ENCODE data around the gene FOXP1. TPM values are rescaled to one million over a fixed set of nuclear protein-coding genes. Genes with fewer than 3 reads are reported as not detected.

FOXP1 gene
- 22.4 and 24.7 TPM in 2 replicates for total RNA-seq (2014; rRNA removed; shearing (Covaris generic))

GRCh38 chr3:71583566-71584393 lies at the start of gene FOXP1:
Gene FOXP1, minus strand, starts transcription at chr3:71583728. Its CDS starts 385,347 bp downstream, at chr3:71198381.
- peak; percentile 82 for DNase-seq
- Histone ChIP-seq H3K27me3 (ENCODE audit: control insufficient read depth, insufficient read depth, low read length) (peaks cover 21% of the 10 kb centered on the region), H3K4me3 (ENCODE audit: insufficient read depth, low read depth, low read length) (peak within 1 kb of the TSS; percentile 82), H3K36me3 (replicated peaks; ENCODE audit: control insufficient read depth, insufficient read depth, low read length) (no peaks in the 10 kb centered on the region)

GRCh38 chr3:71629711-71630110 lies 46.2 kb upstream of the FOXP1 start:
- H3K36me3 ChIP-seq (replicated peaks; ENCODE audit: control insufficient read depth, insufficient read depth, low read length): no peaks in the 10 kb centered on the region
- no peak overlapping the region for H3K4me3 ChIP-seq (ENCODE audit: insufficient read depth, low read depth, low read length)
- no peaks in the 10 kb centered on the region for H3K27me3 ChIP-seq (ENCODE audit: control insufficient read depth, insufficient read depth, low read length)
- no peak for DNase-seq

GRCh38 chr3:71629289-71629688 lies 45.8 kb upstream of the FOXP1 start:
- no peaks in the 10 kb centered on the region for H3K27me3 ChIP-seq (ENCODE audit: control insufficient read depth, insufficient read depth, low read length)
- H3K4me3 ChIP-seq (ENCODE audit: insufficient read depth, low read depth, low read length): no peak overlapping the region
- no peaks in the 10 kb centered on the region for H3K36me3 ChIP-seq (replicated peaks; ENCODE audit: control insufficient read depth, insufficient read depth, low read length)
- no peak for DNase-seq

- no peak for DNase-seq
- Histone ChIP-seq H3K27me3 (ENCODE audit: control insufficient read depth, insufficient read depth, low read length) (no peaks in the 10 kb centered on the region), H3K36me3 (replicated peaks; ENCODE audit: control insufficient read depth, insufficient read depth, low read length) (no peaks in the 10 kb centered on the region), H3K4me3 (ENCODE audit: insufficient read depth, low read depth, low read length) (no peak overlapping the region)
These were observed 45.0 kb upstream of the FOXP1 start for GRCh38 chr3:71628522-71628921.

- H3K36me3 ChIP-seq (replicated peaks; ENCODE audit: control insufficient read depth, insufficient read depth, low read length): no peaks in the 10 kb centered on the region
- no peak overlapping the region for H3K4me3 ChIP-seq (ENCODE audit: insufficient read depth, low read depth, low read length)
- DNase-seq: no peak
- no peaks in the 10 kb centered on the region for H3K27me3 ChIP-seq (ENCODE audit: control insufficient read depth, insufficient read depth, low read length)
These were observed 42.1 kb upstream of the FOXP1 start for GRCh38 chr3:71625676-71626075.

- Histone ChIP-seq H3K27me3 (ENCODE audit: control insufficient read depth, insufficient read depth, low read length) (no peaks in the 10 kb centered on the region), H3K4me3 (ENCODE audit: insufficient read depth, low read depth, low read length) (no peak overlapping the region), H3K36me3 (replicated peaks; ENCODE audit: control insufficient read depth, insufficient read depth, low read length) (no peaks in the 10 kb centered on the region)
- DNase-seq: no peak
These were observed 38.5 kb upstream of the FOXP1 start for GRCh38 chr3:71621825-71622537.

GRCh38 chr3:71618538-71618937 lies 35.0 kb upstream of the FOXP1 start:
- H3K27me3 ChIP-seq (ENCODE audit: control insufficient read depth, insufficient read depth, low read length): no peaks in the 10 kb centered on the region
- DNase-seq: no peak
- no peak overlapping the region for H3K4me3 ChIP-seq (ENCODE audit: insufficient read depth, low read depth, low read length)

GRCh38 chr3:71616571-71617021 lies 33.1 kb upstream of the FOXP1 start:
- no peaks in the 10 kb centered on the region for H3K27me3 ChIP-seq (ENCODE audit: control insufficient read depth, insufficient read depth, low read length)
- no peaks in the 10 kb centered on the region for H3K36me3 ChIP-seq (replicated peaks; ENCODE audit: control insufficient read depth, insufficient read depth, low read length)

More at GRCh38 chr3:71618538-71618937, 35.0 kb upstream of the FOXP1 start:
- H3K36me3 ChIP-seq (replicated peaks; ENCODE audit: control insufficient read depth, insufficient read depth, low read length): no peaks in the 10 kb centered on the region

GRCh38 chr3:71614869-71615268 lies 31.3 kb upstream of the FOXP1 start:
- Histone ChIP-seq H3K4me3 (ENCODE audit: insufficient read depth, low read depth, low read length) (no peak overlapping the region), H3K27me3 (ENCODE audit: control insufficient read depth, insufficient read depth, low read length) (no peaks in the 10 kb centered on the region), H3K36me3 (replicated peaks; ENCODE audit: control insufficient read depth, insufficient read depth, low read length) (no peaks in the 10 kb centered on the region)
- no peak for DNase-seq

More at GRCh38 chr3:71616571-71617021, 33.1 kb upstream of the FOXP1 start:
- DNase-seq: no peak
- no peak overlapping the region for H3K4me3 ChIP-seq (ENCODE audit: insufficient read depth, low read depth, low read length)

GRCh38 chr3:71614426-71614825 lies 30.9 kb upstream of the FOXP1 start:
- Histone ChIP-seq H3K4me3 (ENCODE audit: insufficient read depth, low read depth, low read length) (no peak overlapping the region), H3K27me3 (ENCODE audit: control insufficient read depth, insufficient read depth, low read length) (no peaks in the 10 kb centered on the region), H3K36me3 (replicated peaks; ENCODE audit: control insufficient read depth, insufficient read depth, low read length) (no peaks in the 10 kb centered on the region)
- DNase-seq: no peak

GRCh38 chr3:71611099-71611498 lies 27.6 kb upstream of the FOXP1 start:
- no peaks in the 10 kb centered on the region for H3K36me3 ChIP-seq (replicated peaks; ENCODE audit: control insufficient read depth, insufficient read depth, low read length)
- DNase-seq: no peak
- no peaks in the 10 kb centered on the region for H3K27me3 ChIP-seq (ENCODE audit: control insufficient read depth, insufficient read depth, low read length)
- H3K4me3 ChIP-seq (ENCODE audit: insufficient read depth, low read depth, low read length): no peak overlapping the region

- Histone ChIP-seq H3K4me3 (ENCODE audit: insufficient read depth, low read depth, low read length) (no peak overlapping the region), H3K36me3 (replicated peaks; ENCODE audit: control insufficient read depth, insufficient read depth, low read length) (no peaks in the 10 kb centered on the region), H3K27me3 (ENCODE audit: control insufficient read depth, insufficient read depth, low read length) (no peaks in the 10 kb centered on the region)
- no peak for DNase-seq
These were observed 23.8 kb upstream of the FOXP1 start for GRCh38 chr3:71607364-71607763.

GRCh38 chr3:71606582-71606981 lies 23.1 kb upstream of the FOXP1 start:
- no peaks in the 10 kb centered on the region for H3K27me3 ChIP-seq (ENCODE audit: control insufficient read depth, insufficient read depth, low read length)

GRCh38 chr3:71602256-71602655 lies 18.7 kb upstream of the FOXP1 start:
- H3K4me3 ChIP-seq (ENCODE audit: insufficient read depth, low read depth, low read length): no peak overlapping the region
- no peaks in the 10 kb centered on the region for H3K27me3 ChIP-seq (ENCODE audit: control insufficient read depth, insufficient read depth, low read length)
- DNase-seq: no peak
- H3K36me3 ChIP-seq (replicated peaks; ENCODE audit: control insufficient read depth, insufficient read depth, low read length): no peaks in the 10 kb centered on the region

More at GRCh38 chr3:71606582-71606981, 23.1 kb upstream of the FOXP1 start:
- no peak overlapping the region for H3K4me3 ChIP-seq (ENCODE audit: insufficient read depth, low read depth, low read length)
- no peaks in the 10 kb centered on the region for H3K36me3 ChIP-seq (replicated peaks; ENCODE audit: control insufficient read depth, insufficient read depth, low read length)
- DNase-seq: no peak

GRCh38 chr3:71601811-71602210 lies 18.3 kb upstream of the FOXP1 start:
- DNase-seq: no peak
- no peak overlapping the region for H3K4me3 ChIP-seq (ENCODE audit: insufficient read depth, low read depth, low read length)
- no peaks in the 10 kb centered on the region for H3K36me3 ChIP-seq (replicated peaks; ENCODE audit: control insufficient read depth, insufficient read depth, low read length)
- H3K27me3 ChIP-seq (ENCODE audit: control insufficient read depth, insufficient read depth, low read length): no peaks in the 10 kb centered on the region

Data from H7 (cell line).